ENCODE data around the gene FGF12. TPM values are rescaled to one million over a fixed set of nuclear protein-coding genes. Genes with fewer than 3 reads are reported as not detected.

The FGF12 gene
- total and polyA plus RNA-seq, 2 experiments from 2014 or later: not detected

GRCh38 chr3:192373586-192373985, 353.8 kb downstream of the FGF12 start:
- Histone ChIP-seq H3K9me3 (ENCODE audit: low read depth) (no peaks in the 10 kb centered on the region), H3K27ac (no peak overlapping the region), H3F3A (ENCODE audit: insufficient read depth) (no peaks in the 10 kb centered on the region), H3K9ac (no peak overlapping the region), H3K4me1 (ENCODE audit: insufficient read depth) (no peaks in the 10 kb centered on the region), H3K4me2 (ENCODE audit: unreplicated experiment) (no peak overlapping the region), H4K20me1 (ENCODE audit: insufficient read depth) (no peaks in the 10 kb centered on the region), H3K27me3 (replicated peaks; ENCODE audit: insufficient read depth) (no peaks in the 10 kb centered on the region), H2AFZ (no peak overlapping the region), H3K36me3 (ENCODE audit: low read depth) (no peaks in the 10 kb centered on the region), H3K4me3 (no peak overlapping the region), H3K9me2 (ENCODE audit: insufficient read depth) (no peaks in the 10 kb centered on the region), H3K79me2 (ENCODE audit: insufficient read depth) (no peaks in the 10 kb centered on the region)
- no peak for TF ChIP-seq EZH2phosphoT487 (IDR thresholded peaks at IDR 0.05; ENCODE audit: insufficient read depth, low read depth)
- TF ChIP-seq EZH2 (IDR thresholded peaks at IDR 0.05; ENCODE audit: insufficient read depth, poor library complexity, severe bottlenecking): no peak
- DNase-seq: no peak
- in situ Hi-C loops (cut with MboI): no loop called here
- 12 to 15% methylated on average over 2 of the region's 2 CpGs for WGBS, 2 experiments (ENCODE audit: low coverage in 1 of 2, low lambda C conversion rate in 2 of 2, missing lambda C conversion rate in 2 of 2)

- no peaks in the 10 kb centered on the region for H3K9me3 ChIP-seq (ENCODE audit: low read depth)
- no peak overlapping the region for H3K9ac ChIP-seq
- no peak for DNase-seq
- no peaks in the 10 kb centered on the region for H4K20me1 ChIP-seq (ENCODE audit: insufficient read depth)
- no peaks in the 10 kb centered on the region for H3K27me3 ChIP-seq (replicated peaks; ENCODE audit: insufficient read depth)
- no peak overlapping the region for H3K4me3 ChIP-seq
- no peaks in the 10 kb centered on the region for H3F3A ChIP-seq (ENCODE audit: insufficient read depth)
- no peaks in the 10 kb centered on the region for H3K4me1 ChIP-seq (ENCODE audit: insufficient read depth)
- in situ Hi-C loops (cut with MboI): no loop called here
- H2AFZ ChIP-seq: no peak overlapping the region
- no peak overlapping the region for H3K27ac ChIP-seq
- TF ChIP-seq EZH2phosphoT487 (IDR thresholded peaks at IDR 0.05; ENCODE audit: insufficient read depth, low read depth) (no peak), EZH2 (IDR thresholded peaks at IDR 0.05; ENCODE audit: insufficient read depth, poor library complexity, severe bottlenecking) (no peak)
- WGBS, 2 experiments (ENCODE audit: low coverage in 1 of 2, low lambda C conversion rate in 2 of 2, missing lambda C conversion rate in 2 of 2): 11 to 13% methylated on average over 6 of the region's 6 CpGs
- H3K4me2 ChIP-seq (ENCODE audit: unreplicated experiment): no peak overlapping the region
- no peaks in the 10 kb centered on the region for H3K36me3 ChIP-seq (ENCODE audit: low read depth)
- no peaks in the 10 kb centered on the region for H3K9me2 ChIP-seq (ENCODE audit: insufficient read depth)
- H3K79me2 ChIP-seq (ENCODE audit: insufficient read depth): no peaks in the 10 kb centered on the region
Observed at GRCh38 chr3:192373032-192373431, 354.3 kb downstream of the FGF12 start.

GRCh38 chr3:192372616-192373015, 354.7 kb downstream of the FGF12 start:
- H3K36me3 ChIP-seq (ENCODE audit: low read depth): no peaks in the 10 kb centered on the region
- no peak overlapping the region for H3K9ac ChIP-seq
- TF ChIP-seq EZH2 (IDR thresholded peaks at IDR 0.05; ENCODE audit: insufficient read depth, poor library complexity, severe bottlenecking) (no peak), EZH2phosphoT487 (IDR thresholded peaks at IDR 0.05; ENCODE audit: insufficient read depth, low read depth) (no peak)
- no peaks in the 10 kb centered on the region for H3F3A ChIP-seq (ENCODE audit: insufficient read depth)
- no peaks in the 10 kb centered on the region for H4K20me1 ChIP-seq (ENCODE audit: insufficient read depth)
- no peak for DNase-seq
- no peaks in the 10 kb centered on the region for H3K9me2 ChIP-seq (ENCODE audit: insufficient read depth)
- no peak overlapping the region for H3K27ac ChIP-seq
- H3K4me3 ChIP-seq: no peak overlapping the region
- no peaks in the 10 kb centered on the region for H3K79me2 ChIP-seq (ENCODE audit: insufficient read depth)
- 10 to 14% methylated on average over 4 of the region's 4 CpGs for WGBS, 2 experiments (ENCODE audit: low coverage in 1 of 2, low lambda C conversion rate in 2 of 2, missing lambda C conversion rate in 2 of 2)
- H2AFZ ChIP-seq: no peak overlapping the region
- H3K4me1 ChIP-seq (ENCODE audit: insufficient read depth): no peaks in the 10 kb centered on the region
- H3K9me3 ChIP-seq (ENCODE audit: low read depth): no peaks in the 10 kb centered on the region
- no peaks in the 10 kb centered on the region for H3K27me3 ChIP-seq (replicated peaks; ENCODE audit: insufficient read depth)
- no peak overlapping the region for H3K4me2 ChIP-seq (ENCODE audit: unreplicated experiment)
- in situ Hi-C loops (cut with MboI): no loop called here

GRCh38 chr3:192371870-192372400, 355.4 kb downstream of the FGF12 start:
- TF ChIP-seq EZH2 (IDR thresholded peaks at IDR 0.05; ENCODE audit: insufficient read depth, poor library complexity, severe bottlenecking): no peak
- no peak for TF ChIP-seq EZH2phosphoT487 (IDR thresholded peaks at IDR 0.05; ENCODE audit: insufficient read depth, low read depth)
- DNase-seq: no peak
- Histone ChIP-seq H3K79me2 (ENCODE audit: insufficient read depth) (no peaks in the 10 kb centered on the region), H3K4me3 (no peak overlapping the region), H3K27me3 (replicated peaks; ENCODE audit: insufficient read depth) (no peaks in the 10 kb centered on the region), H3K4me1 (ENCODE audit: insufficient read depth) (no peaks in the 10 kb centered on the region), H3K9me2 (ENCODE audit: insufficient read depth) (no peaks in the 10 kb centered on the region), H4K20me1 (ENCODE audit: insufficient read depth) (no peaks in the 10 kb centered on the region), H3K9ac (no peak overlapping the region), H3K36me3 (ENCODE audit: low read depth) (no peaks in the 10 kb centered on the region), H3K9me3 (ENCODE audit: low read depth) (no peaks in the 10 kb centered on the region), H2AFZ (no peak overlapping the region), H3K4me2 (ENCODE audit: unreplicated experiment) (no peak overlapping the region), H3F3A (ENCODE audit: insufficient read depth) (no peaks in the 10 kb centered on the region), H3K27ac (no peak overlapping the region)
- in situ Hi-C loops (cut with MboI): no loop called here
- WGBS, 2 experiments (ENCODE audit: low coverage in 1 of 2, low lambda C conversion rate in 2 of 2, missing lambda C conversion rate in 2 of 2): 3 to 14% methylated on average over 2 of the region's 2 CpGs

GRCh38 chr3:192367616-192368015, 359.7 kb downstream of the FGF12 start:
- no peak overlapping the region for H3K4me3 ChIP-seq

More at GRCh38 chr3:192367616-192368015, 359.7 kb downstream of the FGF12 start:
- no peak overlapping the region for H3K9ac ChIP-seq
- H3K27ac ChIP-seq: no peak overlapping the region
- 17 to 27% methylated on average over 5 of the region's 5 CpGs for WGBS, 2 experiments (ENCODE audit: low coverage in 1 of 2, low lambda C conversion rate in 2 of 2, missing lambda C conversion rate in 2 of 2)
- DNase-seq: no peak
- H2AFZ ChIP-seq: no peak overlapping the region
- no peaks in the 10 kb centered on the region for H3K27me3 ChIP-seq (replicated peaks; ENCODE audit: insufficient read depth)
- in situ Hi-C loops (cut with MboI): no loop called here
- H3F3A ChIP-seq (ENCODE audit: insufficient read depth): no peaks in the 10 kb centered on the region
- H3K9me3 ChIP-seq (ENCODE audit: low read depth): no peaks in the 10 kb centered on the region
- no peaks in the 10 kb centered on the region for H4K20me1 ChIP-seq (ENCODE audit: insufficient read depth)
- TF ChIP-seq EZH2 (IDR thresholded peaks at IDR 0.05; ENCODE audit: insufficient read depth, poor library complexity, severe bottlenecking): no peak
- H3K4me2 ChIP-seq (ENCODE audit: unreplicated experiment): no peak overlapping the region
- H3K79me2 ChIP-seq (ENCODE audit: insufficient read depth): no peaks in the 10 kb centered on the region
- H3K36me3 ChIP-seq (ENCODE audit: low read depth): no peaks in the 10 kb centered on the region
- H3K4me1 ChIP-seq (ENCODE audit: insufficient read depth): no peaks in the 10 kb centered on the region
- no peaks in the 10 kb centered on the region for H3K9me2 ChIP-seq (ENCODE audit: insufficient read depth)
